ENCODE results near the gene NOX3.

The NOX3 gene

DNA sequence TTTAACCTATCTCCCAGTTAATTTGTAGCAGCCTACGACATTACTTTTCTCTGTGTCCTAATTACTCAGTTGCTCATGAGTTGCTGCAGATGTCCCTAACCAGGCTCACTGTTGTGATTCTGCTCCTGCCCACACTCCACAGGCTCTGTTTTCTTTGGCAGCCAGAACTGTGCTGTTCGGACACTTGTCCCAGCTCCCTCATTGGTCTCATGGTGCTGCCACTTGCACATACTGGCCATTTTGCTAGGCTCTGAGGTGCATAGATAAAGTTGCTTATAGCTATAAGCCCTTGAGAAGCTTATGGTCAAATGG is 55.0 kb downstream of the NOX3 start:
- DNase-seq (ENCODE audit: low read depth in 1 of 2, low spot score in 1 of 2) = no peak

- no peak for DNase-seq (ENCODE audit: low read depth in 1 of 2, low spot score in 1 of 2)
Measured at GRCh38 chr6:155399745-155400653, 55.6 kb downstream of the NOX3 start.

GRCh38 chr6:155399062-155399744 is 56.4 kb downstream of the NOX3 start:
- no peak for DNase-seq (ENCODE audit: low read depth in 1 of 2, low spot score in 1 of 2)

- no peak for DNase-seq (ENCODE audit: low read depth in 1 of 2, low spot score in 1 of 2)
Measured at GRCh38 chr6:155398701-155399061, 57.0 kb downstream of the NOX3 start.

DNA sequence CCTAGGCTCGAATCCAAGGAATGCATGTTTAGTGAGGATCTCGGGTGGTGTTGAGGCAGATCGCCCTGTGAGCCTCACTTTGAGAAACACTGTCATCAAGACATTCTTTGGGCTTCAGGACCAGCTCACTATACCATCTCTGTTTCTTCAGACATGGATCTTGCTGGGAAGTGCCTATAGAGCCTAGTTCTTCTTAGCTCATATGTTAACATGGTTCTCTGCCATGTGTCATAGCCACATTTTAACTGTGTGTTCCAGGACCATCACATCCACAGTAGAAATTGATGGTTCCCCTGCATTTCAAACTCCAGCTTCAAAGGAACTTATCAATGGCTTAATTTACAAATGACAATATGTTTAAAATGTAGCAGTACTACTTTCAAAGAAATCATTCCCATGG is 57.4 kb downstream of the NOX3 start:
- DNase-seq (ENCODE audit: low read depth in 1 of 2, low spot score in 1 of 2) = no peak

- DNase-seq (ENCODE audit: low read depth in 1 of 2, low spot score in 1 of 2) = no peak
Measured at GRCh38 chr6:155397172-155397705, 58.4 kb downstream of the NOX3 start.

- DNase-seq (ENCODE audit: low read depth in 1 of 2, low spot score in 1 of 2) = no peak
Measured at GRCh38 chr6:155396605-155397004, 59.0 kb downstream of the NOX3 start.

DNA sequence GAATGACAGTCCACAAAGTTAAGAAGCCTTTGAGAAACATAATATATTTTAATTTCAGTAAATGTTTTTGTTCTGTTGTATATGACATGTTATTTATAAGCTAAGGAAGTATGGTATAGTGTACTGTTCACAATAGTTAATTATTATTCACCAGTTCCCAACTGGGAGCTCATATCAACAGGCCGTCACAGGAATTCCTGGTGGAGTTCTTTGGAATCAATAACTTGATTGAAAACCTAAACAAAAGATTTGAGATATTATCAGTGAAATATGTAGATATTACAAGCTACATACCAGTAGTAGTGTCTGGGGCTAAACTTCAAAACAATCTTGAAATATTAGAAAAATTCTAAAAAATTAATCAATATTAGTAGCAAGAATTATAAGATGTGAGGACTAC is 60.3 kb downstream of the NOX3 start:
- DNase-seq (ENCODE audit: low read depth in 1 of 2, low spot score in 1 of 2) = no peak

DNA sequence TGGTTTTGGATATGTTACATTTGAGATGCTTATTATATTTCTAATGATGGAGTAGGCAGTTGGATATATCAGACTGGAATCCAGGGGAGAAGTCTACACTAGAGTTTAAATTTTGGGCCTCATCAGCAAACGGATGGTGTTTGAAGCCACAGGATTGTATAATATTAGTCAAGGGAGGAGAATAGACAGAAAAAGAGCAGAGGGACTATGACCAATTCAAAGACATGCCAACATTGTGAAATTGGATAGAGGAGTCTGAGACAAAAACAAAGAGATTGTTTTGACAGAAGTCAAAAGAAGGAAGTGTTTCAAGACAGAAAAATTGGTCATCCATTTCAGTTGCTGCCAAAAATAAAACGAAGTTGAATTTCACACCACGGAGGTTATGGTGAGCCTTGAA is 66.5 kb downstream of the NOX3 start:
- DNase-seq (ENCODE audit: low read depth in 1 of 2, low spot score in 1 of 2) = no peak

- DNase-seq (ENCODE audit: low read depth in 1 of 2, low spot score in 1 of 2) = no peak
Measured at GRCh38 chr6:155388591-155388990, 67.0 kb downstream of the NOX3 start.

DNA sequence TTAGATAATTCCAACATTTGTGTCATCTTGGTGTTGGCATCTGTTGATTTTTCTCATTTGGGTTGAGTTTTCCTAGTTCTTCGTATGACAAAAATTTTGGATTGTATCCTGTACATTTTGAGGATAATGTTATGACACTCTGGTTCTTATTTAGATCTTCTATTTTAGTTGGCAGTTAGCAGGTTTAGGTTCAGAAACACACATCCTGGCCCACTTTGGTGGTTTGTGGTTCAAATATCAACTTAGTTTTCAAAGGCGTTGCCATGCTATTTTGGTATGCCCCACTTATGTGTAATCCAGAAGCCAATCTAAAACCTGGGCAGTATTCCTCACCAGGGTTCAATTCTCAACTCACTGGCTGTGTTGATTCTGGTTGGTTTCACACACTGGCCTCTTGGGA is 68.2 kb downstream of the NOX3 start:
- DNase-seq (ENCODE audit: low read depth in 1 of 2, low spot score in 1 of 2) = no peak

GRCh38 chr6:155384321-155384952 is 71.2 kb downstream of the NOX3 start:
- no peak for DNase-seq (ENCODE audit: low read depth in 1 of 2, low spot score in 1 of 2)

- no peak for DNase-seq (ENCODE audit: low read depth in 1 of 2, low spot score in 1 of 2)
Measured at GRCh38 chr6:155383913-155384312, 71.7 kb downstream of the NOX3 start.

DNA sequence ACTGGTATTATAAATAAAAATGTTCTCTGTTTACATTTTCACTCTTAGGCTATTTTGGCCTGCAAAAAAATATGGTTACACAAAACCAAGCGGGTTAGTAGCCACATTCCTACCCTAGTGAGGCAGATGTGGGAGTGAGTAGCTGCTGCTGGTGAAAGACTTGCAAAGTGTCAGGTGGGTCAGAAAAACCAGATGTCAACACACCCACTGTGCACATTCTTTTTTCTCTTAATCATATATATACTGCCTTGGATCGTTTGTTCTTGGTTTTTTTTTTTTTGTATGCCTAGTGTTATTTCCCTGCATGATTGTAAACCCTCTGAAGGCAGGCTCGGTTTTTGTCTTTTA is 73.3 kb downstream of the NOX3 start:
- DNase-seq (ENCODE audit: low read depth in 1 of 2, low spot score in 1 of 2) = no peak

DNA sequence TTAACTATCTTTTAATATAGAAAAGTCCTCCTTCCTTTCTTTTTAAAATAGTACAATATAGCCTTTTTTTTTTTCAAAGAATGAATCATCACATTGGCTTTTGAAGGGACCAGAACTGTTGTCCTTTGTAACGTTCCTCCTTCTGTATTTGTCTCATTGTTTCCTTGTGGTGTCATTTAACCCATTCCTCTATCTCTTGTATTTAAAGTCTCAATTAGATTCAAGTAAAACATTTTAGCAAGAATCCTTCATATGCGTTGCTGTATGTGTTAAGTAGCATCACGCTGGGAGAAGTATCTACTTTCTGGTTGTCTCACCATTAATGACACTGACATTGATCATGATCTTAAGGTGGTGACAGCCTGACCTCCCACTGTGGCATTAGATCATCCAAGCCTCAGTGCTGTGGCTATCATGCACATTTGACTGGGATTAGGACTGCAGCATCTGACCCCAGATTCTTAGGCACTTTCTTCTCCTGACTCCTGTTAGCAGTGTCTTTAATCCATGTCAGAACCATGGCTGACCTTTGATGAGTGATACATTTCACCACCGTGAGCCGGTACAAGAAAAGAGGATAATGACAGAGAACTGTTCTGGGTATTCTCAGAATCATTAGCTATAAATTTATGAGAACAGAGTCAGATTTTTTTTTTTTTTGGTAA is 73.8 kb downstream of the NOX3 start:
- DNase-seq (ENCODE audit: low read depth in 1 of 2, low spot score in 1 of 2) = no peak

GRCh38 chr6:155380666-155381332 is 74.8 kb downstream of the NOX3 start:
- DNase-seq (ENCODE audit: low read depth in 1 of 2, low spot score in 1 of 2) = no peak

GRCh38 chr6:155378724-155379123 is 76.9 kb downstream of the NOX3 start:
- DNase-seq (ENCODE audit: low read depth in 1 of 2, low spot score in 1 of 2) = no peak

GRCh38 chr6:155378276-155378675 is 77.4 kb downstream of the NOX3 start:
- DNase-seq (ENCODE audit: low read depth in 1 of 2, low spot score in 1 of 2) = no peak

- DNase-seq (ENCODE audit: low read depth in 1 of 2, low spot score in 1 of 2) = no peak
Measured at GRCh38 chr6:155377061-155377460, 78.6 kb downstream of the NOX3 start.

GRCh38 chr6:155375801-155376200 is 79.8 kb downstream of the NOX3 start:
- DNase-seq (ENCODE audit: low read depth in 1 of 2, low spot score in 1 of 2) = no peak

DNA sequence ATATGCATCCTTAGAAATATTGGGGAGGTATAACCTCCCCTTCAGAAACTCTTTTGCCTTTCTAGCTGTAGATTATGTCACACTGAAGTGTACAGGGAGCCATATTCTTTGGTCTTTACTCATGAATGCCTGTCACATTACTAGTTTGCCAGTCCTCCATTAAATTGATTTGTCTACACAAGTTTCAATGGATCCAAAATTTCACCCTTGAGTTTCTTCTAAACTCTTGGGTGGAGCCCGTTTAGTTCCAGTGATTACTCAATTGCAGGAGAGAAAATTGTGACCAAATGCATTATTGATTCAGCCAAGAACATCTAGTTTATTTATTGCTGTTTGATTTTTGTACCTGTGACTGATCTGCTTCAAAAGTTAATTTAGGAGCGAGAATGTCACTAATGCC is 81.0 kb downstream of the NOX3 start:
- DNase-seq (ENCODE audit: low read depth in 1 of 2, low spot score in 1 of 2) = no peak

Data from activated CD4-positive, alpha-beta T cell treated with anti-CD3 and anti-CD28 coated beads, Interleukin-2, amount 50 U/mL, for 24 hours (primary cell).